ENCODE measurements around the gene GTPBP10. TPM values are rescaled to one million over a fixed set of nuclear protein-coding genes. Genes with fewer than 3 reads are reported as not detected.

Gene GTPBP10
- total RNA-seq, 1 donor from 2014 or later = 16.8 TPM

DNA sequence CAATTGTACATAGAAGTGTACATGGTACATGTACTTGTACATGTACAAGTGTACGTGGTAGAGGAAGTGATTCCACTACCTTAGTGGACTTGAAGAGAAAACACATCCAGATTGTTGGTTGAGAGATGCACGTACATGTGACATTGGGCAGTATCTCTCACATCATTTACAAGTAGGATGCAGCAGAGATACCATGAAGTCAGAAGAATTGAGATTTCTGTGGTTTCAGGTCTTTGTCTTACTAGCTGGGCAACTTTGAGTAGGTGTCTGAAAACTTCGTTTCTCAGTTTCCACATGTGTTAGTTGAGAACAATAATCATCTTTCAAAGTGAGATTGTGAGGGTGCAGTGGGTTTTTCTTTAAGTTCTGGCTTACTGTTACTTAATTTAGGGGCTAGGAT, 78.2 kb downstream of the GTPBP10 start:
- TF ChIP-seq, protein P1, sequence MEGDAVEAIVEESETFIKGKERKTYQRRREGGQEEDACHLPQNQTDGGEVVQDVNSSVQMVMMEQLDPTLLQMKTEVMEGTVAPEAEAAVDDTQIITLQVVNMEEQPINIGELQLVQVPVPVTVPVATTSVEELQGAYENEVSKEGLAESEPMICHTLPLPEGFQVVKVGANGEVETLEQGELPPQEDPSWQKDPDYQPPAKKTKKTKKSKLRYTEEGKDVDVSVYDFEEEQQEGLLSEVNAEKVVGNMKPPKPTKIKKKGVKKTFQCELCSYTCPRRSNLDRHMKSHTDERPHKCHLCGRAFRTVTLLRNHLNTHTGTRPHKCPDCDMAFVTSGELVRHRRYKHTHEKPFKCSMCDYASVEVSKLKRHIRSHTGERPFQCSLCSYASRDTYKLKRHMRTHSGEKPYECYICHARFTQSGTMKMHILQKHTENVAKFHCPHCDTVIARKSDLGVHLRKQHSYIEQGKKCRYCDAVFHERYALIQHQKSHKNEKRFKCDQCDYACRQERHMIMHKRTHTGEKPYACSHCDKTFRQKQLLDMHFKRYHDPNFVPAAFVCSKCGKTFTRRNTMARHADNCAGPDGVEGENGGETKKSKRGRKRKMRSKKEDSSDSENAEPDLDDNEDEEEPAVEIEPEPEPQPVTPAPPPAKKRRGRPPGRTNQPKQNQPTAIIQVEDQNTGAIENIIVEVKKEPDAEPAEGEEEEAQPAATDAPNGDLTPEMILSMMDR (IDR thresholded peaks at IDR 0.05; ENCODE audit: insufficient read depth, low read length, severe bottlenecking) = no peak
- no peaks in the 10 kb centered on the region for H3K27me3 ChIP-seq (ENCODE audit: control insufficient read depth, insufficient read depth, low read length)
- H3K4me3 ChIP-seq (ENCODE audit: low read depth, low read length) = no peak overlapping the region
- DNase-seq (ENCODE audit: low read depth) = no peak
- no peak for FAIRE-seq
- H3K36me3 ChIP-seq (ENCODE audit: control insufficient read depth, insufficient read depth, low read length) = no peaks in the 10 kb centered on the region

DNA sequence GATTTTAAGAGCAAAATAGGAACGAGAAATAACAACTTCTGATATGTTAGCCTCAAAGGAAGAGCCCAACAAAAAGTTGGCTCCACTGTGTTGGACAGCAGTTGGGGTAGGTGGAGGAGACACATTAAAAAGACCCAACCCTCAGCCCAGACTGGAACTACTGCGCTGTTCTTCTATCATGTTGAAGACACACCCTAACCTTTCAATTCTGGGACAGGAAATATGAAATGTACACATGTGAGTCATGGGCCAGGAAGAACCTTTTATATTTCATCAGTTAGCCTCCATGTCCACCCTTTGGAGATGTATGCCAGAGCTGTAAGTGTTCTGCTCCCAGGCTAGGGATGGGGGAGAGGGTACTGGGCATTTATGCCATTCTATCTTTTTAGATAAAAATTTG, 78.9 kb downstream of the GTPBP10 start:
- TF ChIP-seq, protein P1 (IDR thresholded peaks at IDR 0.05; ENCODE audit: insufficient read depth, low read length, severe bottlenecking) = no peak
- DNase-seq (ENCODE audit: low read depth) (peak; percentile 85), FAIRE-seq (no peak)
- Histone ChIP-seq H3K4me3 (ENCODE audit: low read depth, low read length) (no peak overlapping the region), H3K36me3 (ENCODE audit: control insufficient read depth, insufficient read depth, low read length) (no peaks in the 10 kb centered on the region), H3K27me3 (ENCODE audit: control insufficient read depth, insufficient read depth, low read length) (no peaks in the 10 kb centered on the region)

DNA sequence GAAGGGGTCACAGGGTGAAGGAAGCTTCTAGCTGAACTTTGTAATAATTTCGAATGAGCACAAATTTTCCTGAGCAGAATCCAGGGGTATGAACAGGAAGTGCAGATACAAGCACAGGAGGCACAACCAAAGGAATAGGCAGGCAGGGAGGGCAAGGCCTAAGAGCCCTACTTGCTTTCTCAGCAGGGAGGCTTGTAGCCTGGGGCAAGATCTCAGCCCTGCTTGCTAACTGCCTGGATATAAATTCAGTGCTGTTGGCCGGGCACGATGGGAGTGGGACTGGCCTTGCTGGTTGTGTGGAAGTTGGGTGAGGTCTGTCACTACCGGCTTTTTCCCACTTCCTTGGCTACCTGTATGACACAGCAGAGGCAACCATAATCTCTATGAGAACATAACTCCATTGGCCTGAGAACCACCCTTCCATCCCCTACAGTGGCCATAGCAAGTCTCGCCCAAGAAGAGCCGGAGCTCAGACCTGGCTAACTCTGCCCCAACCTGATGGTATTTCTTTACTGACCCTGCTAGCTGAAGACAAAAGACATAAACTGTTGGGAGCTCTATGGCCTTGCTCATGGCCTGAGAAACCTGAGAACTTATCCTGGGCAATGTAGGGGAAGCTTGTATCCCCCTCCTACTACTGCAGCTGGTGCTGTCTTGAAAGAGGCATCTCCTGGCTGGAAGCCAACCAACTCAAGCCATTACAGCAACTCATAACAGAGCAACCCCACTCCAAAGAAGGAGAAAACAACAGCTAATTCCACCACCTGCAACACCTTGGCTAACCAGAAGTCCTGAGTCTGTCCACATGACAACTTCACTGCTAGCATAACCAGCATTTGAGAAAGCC, 84.3 kb downstream of the GTPBP10 start:
- Histone ChIP-seq H3K36me3 (ENCODE audit: control insufficient read depth, insufficient read depth, low read length) (no peaks in the 10 kb centered on the region), H3K27me3 (ENCODE audit: control insufficient read depth, insufficient read depth, low read length) (no peaks in the 10 kb centered on the region), H3K4me3 (ENCODE audit: low read depth, low read length) (no peak overlapping the region)
- DNase-seq (ENCODE audit: low read depth) = no peak
- TF ChIP-seq, protein P1 (IDR thresholded peaks at IDR 0.05; ENCODE audit: insufficient read depth, low read length, severe bottlenecking) = no peak
- no peak for FAIRE-seq

DNA sequence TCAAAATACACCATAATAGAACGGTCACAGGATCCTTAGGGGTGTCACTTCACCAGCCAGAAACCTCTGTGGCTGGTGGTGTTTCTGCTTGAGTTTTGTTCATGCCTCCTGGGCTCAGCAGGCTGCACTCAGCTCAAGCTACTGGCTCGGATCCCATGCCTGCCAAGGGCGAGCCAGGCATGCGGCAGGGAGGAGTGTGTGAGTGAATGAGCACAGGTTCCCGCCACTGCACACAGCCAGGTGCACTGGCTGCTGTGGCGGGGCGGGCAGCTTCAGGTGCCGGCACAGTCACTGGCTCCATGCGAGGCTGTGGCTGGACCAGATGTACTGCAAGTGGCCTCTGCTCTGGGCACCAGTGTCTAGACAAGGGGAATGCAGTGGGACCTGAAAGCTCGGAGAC, 86.2 kb downstream of the GTPBP10 start:
- H3K27me3 ChIP-seq (ENCODE audit: control insufficient read depth, insufficient read depth, low read length) = no peaks in the 10 kb centered on the region
- DNase-seq (ENCODE audit: low read depth) (peak; percentile 25), FAIRE-seq (no peak)
- H3K4me3 ChIP-seq (ENCODE audit: low read depth, low read length) = no peak overlapping the region
- TF ChIP-seq, protein P1 (IDR thresholded peaks at IDR 0.05; ENCODE audit: insufficient read depth, low read length, severe bottlenecking) = no peak
- H3K36me3 ChIP-seq (ENCODE audit: control insufficient read depth, insufficient read depth, low read length) = no peaks in the 10 kb centered on the region

DNA sequence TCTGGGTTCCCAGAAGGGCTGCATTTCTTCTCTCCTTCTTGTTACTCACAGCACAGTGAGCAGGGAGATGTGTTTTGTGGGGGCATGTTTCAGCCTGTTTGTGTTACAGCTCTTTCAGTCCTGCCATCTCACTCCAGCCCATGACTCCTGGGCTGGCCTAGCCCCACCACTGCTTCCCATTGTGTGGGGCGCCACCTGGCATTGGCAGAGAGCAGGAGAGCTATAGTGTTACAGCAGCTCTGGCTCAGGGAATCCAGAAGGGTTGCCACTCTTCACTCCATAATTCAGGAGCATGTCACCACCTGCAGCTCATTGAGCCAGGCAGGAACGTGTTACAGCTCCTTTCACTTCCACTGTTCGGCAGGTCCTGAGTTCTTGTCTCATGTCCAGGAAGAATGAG, 86.7 kb downstream of the GTPBP10 start:
- FAIRE-seq = no peak
- TF ChIP-seq, protein P1 (IDR thresholded peaks at IDR 0.05; ENCODE audit: insufficient read depth, low read length, severe bottlenecking) = no peak
- peak; percentile 79 for DNase-seq (ENCODE audit: low read depth)
- H3K4me3 ChIP-seq (ENCODE audit: low read depth, low read length) = no peak overlapping the region
- H3K36me3 ChIP-seq (ENCODE audit: control insufficient read depth, insufficient read depth, low read length) = no peaks in the 10 kb centered on the region
- no peaks in the 10 kb centered on the region for H3K27me3 ChIP-seq (ENCODE audit: control insufficient read depth, insufficient read depth, low read length)

Other genes starting within 250 kb of the GTPBP10 start
- gene STEAP1, start 192.2 kb upstream of the GTPBP10 start, total RNA-seq = 10.0 and 12.7 TPM in 2 replicates
- 3.9 and 4.5 TPM in 2 replicates for gene STEAP2, start 135.0 kb upstream of the GTPBP10 start, total RNA-seq
- 0.53 and 2.3 TPM in 2 replicates for gene CFAP69, start 101.5 kb upstream of the GTPBP10 start, total RNA-seq
- gene FAM237B, start 25.4 kb upstream of the GTPBP10 start, total RNA-seq = not detected in 2 replicates
- gene CLDN12, start 56.7 kb downstream of the GTPBP10 start, total RNA-seq = 59.5 and 89.7 TPM in 2 replicates
- not detected in 2 replicates for gene PTTG1IP2, start 122.9 kb downstream of the GTPBP10 start, total RNA-seq
- 7.3 and 8.7 TPM in 2 replicates for gene CDK14, start 249.6 kb downstream of the GTPBP10 start, total RNA-seq